Measurements from ENCODE around the gene SPOCK3.

DNA sequence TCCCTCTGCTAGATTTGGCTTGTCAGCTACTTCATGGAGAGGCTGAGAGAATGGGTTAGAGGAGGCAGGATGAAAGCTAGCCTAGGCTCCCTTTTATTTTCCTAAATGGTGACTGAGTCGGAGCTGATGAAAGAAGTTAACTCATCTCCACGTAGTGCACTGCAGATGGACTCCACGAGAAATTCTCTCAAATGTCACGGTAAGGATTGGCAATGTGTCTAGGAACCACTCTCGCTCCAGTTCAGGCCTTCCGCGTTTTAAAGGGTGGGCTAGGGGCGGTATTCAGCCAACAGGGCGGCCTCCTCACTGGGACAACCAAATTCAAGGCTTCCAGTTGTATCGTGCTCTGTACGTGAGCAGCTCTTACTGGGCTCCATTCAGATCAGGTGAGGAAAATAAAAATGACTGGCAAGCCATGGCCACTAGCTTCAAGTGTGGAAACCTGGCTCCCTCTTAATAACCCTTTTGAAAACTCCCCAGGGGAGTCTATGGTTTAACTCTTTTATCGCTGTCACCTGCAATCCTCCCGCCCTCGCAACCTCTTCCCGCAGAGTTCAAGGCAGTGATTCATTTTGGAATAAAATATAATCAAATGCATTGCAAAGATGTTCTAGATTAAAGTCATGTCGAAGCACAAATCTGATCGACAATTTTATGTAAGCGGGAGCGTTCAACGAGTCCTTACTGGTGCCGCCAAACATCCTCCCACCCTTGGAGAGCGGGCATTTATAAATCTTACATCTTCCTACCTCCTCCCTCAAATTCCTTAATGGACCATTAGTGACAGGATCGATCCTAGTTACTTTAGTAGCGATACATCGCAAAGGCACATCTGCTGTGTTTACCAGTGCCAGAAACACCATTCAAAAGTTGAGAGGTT is 1.2 kb downstream of the SPOCK3 start:
- TF ChIP-seq, protein P1, sequence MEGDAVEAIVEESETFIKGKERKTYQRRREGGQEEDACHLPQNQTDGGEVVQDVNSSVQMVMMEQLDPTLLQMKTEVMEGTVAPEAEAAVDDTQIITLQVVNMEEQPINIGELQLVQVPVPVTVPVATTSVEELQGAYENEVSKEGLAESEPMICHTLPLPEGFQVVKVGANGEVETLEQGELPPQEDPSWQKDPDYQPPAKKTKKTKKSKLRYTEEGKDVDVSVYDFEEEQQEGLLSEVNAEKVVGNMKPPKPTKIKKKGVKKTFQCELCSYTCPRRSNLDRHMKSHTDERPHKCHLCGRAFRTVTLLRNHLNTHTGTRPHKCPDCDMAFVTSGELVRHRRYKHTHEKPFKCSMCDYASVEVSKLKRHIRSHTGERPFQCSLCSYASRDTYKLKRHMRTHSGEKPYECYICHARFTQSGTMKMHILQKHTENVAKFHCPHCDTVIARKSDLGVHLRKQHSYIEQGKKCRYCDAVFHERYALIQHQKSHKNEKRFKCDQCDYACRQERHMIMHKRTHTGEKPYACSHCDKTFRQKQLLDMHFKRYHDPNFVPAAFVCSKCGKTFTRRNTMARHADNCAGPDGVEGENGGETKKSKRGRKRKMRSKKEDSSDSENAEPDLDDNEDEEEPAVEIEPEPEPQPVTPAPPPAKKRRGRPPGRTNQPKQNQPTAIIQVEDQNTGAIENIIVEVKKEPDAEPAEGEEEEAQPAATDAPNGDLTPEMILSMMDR (IDR thresholded peaks at IDR 0.05), result no peak
- no peak for TF ChIP-seq EP300 (IDR thresholded peaks at IDR 0.05)
- no peak for TF ChIP-seq POLR2A (IDR thresholded peaks at IDR 0.05)

Measured in ovary (tissue), 3 donors.